Measurements from ENCODE around the gene SMAD5.

SMAD5 gene

DNA sequence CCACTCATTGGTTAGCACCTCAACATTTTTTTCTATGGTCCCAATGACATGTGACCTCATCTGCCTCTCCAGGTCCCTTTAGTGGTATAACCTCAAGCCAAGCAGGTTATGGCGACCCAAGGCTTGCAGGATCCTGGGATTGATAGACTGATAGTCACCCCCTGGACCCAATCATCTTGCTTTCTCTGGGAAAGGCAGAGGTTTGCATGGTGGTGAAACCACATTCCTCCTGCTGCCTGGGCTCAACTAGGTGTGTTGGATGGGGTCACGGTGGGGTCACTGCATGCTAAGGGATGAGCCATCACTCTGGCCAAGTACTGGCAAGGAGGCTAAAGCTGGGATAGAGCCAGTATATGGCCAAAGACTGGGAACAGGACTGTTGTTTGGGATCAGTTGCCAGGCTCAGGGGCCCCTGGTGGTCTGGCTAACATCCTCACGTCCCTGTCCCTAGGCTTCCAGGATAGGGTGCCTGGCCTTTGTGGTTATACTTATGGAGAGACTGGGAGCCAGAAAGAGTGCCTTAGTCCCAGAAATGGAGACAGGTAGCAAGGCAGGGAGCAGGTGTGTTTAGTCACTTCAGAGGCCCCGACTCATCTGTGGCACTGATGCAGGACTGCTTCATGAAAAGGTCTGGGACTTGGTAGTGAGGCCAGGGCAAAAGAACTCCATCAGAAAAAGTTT is 65.0 kb downstream of the SMAD5 start:
- DNase-seq (ENCODE audit: low read depth in 2 of 2) = no peak

DNA sequence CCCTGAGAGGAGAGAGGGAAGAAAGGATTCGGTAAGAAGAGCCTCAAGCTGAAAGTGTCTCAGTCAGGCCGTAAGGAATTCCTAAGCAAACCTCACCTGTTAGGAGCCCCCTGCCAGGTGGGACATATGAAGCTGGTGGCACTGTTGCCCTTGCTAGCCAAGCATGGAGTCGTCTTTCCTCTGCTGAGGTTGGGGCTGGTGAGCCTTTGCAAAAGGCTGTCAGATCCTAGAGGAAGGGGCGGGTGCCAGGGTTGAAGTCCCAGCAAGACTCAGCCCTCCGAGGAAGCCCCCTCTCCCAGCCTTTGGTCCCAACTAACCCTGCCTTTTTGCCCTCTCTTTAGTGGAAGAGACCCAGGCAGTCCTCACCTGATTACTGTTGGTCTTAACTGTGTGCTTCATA is 65.8 kb downstream of the SMAD5 start:
- DNase-seq (ENCODE audit: low read depth in 2 of 2) = no peak

DNA sequence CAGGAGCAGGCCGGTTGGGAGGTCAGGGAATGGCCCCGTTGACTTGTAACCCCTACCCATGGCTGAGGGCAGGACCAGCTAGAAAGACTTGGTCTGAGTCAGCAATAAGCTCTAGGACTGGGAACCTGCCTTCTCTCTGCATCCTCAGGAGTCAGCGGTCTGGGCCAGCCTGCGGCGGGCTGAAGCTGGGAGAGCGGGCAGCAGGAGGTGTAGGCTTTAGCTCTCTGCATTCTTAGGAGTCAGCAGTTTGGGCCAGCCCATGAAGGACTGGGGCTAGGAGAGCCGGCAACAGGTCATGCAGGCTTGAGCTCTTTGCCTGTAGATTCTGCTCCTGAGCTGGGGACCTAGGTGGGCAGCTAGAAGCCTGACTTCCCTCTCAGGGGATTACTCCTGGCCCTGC is 66.8 kb downstream of the SMAD5 start:
- no peak for DNase-seq (ENCODE audit: low read depth in 2 of 2)

DNA sequence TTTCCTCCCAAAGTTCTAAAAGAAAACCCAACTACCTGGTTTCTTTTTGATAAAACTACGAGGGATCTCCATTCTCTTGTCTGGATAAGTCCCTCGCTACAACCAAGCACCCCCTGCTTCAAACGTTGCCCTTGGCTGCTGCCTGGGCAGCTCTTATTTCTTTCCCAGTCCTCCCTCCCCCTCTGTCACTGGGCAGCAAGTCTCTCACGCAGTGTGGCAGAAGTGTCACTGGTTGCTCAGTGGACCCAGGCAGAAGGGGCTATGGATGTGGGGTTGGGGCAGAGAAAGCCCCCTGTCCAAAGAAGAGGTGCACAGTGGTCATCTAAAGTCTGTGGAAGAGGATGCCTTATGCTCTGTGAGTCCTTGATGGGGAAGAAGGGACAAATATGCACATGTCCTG is 67.5 kb downstream of the SMAD5 start:
- no peak for DNase-seq (ENCODE audit: low read depth in 2 of 2)

DNA sequence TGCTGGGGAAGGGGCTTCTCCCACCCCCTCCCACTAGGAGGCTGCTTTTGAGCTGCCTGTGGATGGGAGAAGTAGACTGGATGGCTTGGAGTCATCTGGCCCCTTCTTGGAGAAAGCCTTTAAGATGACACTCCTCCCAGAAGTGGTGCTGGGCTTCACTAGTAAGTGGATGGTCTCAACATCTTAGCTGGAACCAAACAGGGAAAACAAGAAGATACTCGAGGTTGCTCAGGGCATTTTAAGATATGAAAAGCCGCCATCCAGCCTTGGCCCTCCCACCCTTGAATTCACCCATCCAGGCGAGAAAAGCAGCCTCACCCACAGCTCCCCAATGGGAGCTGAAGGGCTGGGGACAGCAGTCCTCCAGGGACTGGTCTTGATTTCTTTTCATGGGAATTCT is 68.1 kb downstream of the SMAD5 start:
- DNase-seq (ENCODE audit: low read depth in 2 of 2) = no peak

DNA sequence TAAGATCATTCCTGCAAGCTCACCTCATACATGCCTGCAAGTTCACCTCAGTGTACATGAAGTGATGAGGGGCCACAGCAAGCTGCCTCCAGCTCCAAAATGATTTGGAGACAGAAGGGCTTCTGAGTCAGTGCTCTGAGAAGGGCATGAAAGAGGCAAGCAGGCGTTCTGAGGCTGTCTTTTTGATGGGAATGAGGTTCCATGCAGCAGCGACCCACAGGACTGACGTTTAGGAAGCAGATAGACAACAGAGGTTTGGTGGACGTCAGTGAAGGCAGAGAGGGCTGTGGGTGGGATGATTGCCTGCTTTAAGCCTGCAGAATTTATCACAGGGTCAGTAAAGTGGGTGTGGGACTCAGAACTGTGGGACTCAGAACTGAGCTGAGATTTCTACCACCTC is 69.2 kb downstream of the SMAD5 start:
- DNase-seq (ENCODE audit: low read depth in 2 of 2) = no peak

DNA sequence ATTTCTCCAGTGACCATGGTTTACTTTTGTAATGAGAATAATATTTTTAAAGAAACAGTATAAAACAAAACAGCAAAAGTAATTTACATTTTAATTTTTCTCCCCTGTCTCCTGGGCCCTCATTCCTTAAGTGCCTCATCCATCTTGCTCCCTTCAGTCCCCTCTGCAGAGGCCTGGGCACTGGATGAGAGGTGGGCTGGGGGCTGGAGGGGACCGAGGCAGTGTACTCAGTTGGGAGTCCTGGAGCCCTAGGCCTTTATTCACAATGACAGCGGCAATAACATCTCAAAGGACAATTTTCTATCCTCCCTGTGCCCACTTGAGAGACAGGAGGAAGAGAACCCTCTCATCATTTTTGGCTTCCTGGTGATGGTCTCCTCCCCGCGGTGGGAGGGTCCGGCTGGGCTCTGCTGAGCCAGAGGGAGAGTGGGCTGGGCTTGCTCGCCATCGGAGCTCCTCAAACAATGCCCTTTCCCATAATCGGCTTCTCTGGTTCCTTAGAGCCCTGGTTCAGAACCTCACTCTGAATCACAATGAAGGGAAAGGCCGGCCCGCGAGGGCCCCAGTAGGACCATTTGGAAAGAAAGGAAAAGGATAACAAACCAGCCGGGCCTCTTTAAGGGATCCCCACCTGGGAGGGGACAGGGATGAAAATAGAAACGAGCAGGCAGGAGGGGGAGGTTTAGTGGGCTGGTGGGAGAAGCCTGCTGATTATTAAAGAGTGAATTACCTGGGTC is 70.0 kb downstream of the SMAD5 start:
- DNase-seq (ENCODE audit: low read depth in 2 of 2) = no peak

DNA sequence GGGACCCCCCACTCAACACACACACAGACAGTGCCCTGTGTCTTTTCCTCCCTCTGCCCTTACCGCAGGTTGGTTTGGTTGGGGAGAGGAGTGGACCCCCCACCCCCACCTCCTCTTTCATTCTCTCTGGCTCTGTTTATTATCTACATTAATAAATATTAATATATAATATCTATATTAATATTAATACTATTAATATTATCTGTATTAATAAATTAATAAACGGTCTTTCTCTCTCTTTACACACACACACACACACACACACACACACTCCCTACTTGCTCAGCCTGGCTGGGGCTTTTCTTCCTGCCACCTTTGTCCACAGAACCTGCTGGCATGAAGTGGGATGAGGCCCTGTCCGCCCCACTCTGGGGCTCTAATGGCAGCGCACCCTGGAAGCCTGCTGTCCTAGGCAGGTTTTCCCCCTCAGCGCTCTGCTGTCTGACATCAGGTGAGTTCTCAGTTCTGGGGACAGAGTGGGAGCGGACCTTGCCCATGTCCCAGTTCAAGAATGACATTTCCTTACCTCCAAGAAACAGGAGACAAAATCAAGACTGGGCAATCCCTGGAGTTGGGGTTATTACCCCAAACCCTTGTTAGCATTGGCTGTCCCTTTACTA is 70.8 kb downstream of the SMAD5 start:
- no peak for DNase-seq (ENCODE audit: low read depth in 2 of 2)

DNA sequence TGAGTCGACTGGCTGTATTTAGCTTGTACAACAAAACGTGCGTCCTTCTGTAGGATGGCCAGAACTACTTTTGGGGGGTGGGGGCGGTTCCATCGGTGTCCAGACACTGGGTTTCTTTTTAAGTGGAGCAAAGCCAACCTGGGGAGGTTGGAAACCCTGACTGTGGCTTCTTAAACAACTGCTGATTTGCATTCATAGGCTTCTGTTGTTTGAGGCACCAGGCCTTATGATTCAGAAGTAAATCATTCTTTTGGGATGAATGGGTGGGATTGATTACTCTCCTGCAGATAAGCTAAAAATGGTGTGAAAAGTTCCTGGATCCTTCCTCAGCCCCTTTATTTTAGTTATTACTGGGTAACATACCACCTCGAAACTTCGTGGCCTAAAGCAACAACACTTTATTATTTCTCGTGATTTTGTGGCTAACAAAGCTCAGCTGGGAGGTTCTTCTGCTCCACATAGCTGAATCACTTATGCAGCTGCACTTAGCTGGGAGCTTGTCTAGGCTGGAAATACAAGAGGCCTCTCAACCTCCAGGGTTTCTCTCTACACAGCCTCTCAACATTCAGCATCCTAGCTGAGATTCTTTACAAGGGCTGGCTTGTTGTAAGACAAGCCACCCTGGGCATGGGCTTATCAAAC is 72.5 kb downstream of the SMAD5 start:
- DNase-seq (ENCODE audit: low read depth in 2 of 2) = no peak

DNA sequence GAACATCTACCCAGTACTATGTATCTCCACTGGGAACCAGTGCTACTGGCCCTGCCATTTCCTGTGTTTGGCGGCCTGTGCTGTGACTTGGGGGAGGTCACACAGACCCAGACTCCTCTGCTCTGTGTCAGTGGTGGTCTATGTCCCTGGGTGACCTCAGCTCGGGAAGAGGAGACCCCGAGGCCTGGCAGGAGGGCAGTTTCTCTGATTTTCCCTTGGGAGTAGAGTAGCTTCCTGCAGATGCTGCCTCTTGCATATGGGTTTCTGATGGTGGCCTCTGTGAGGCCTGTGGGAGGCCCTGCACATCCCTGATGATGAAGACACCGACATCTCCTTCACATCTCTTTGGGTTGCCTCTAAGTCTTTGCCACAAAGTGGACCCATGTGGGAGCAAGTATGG is 73.3 kb downstream of the SMAD5 start:
- DNase-seq (ENCODE audit: low read depth in 2 of 2) = no peak

DNA sequence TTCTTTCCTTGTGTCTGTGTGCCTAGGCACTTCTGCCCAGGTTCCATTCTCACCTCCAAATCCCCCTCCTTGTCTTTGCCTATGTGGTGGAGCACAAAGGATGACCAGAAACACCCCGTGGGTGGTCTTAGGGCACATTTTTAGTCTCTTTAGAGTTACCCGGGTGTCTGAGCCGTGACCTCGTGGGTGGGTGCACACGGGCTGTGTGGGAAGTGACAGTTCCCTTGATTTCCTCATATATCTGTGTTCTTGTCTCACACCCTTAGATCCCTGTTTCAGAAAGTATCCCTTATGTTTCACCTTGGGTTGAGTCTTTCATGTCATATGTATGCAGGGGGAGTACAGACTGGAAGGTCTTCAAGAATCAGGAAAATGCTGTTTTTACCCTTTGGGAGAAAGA is 73.7 kb downstream of the SMAD5 start:
- no peak for DNase-seq (ENCODE audit: low read depth in 2 of 2)

DNA sequence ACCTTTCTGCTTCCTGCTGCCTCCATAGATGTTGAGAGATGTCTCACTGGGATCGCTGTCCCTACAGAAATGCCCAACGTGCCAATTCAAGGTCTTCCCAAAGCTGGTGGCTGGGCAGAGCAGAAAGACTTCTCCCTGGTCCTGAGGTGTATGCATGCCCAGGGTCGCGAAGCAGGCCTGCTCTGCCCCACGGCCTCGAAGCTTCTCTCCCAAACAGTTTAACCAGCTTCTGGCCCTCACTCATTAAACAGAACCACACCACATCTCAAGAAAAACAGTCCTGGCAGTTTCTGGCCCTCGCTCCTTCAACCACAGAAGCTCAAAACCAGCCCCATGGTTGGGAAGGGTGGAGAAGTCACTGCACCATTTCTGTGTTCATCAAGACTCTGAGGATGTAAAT is 75.0 kb downstream of the SMAD5 start:
- DNase-seq (ENCODE audit: low read depth in 2 of 2) = no peak

DNA sequence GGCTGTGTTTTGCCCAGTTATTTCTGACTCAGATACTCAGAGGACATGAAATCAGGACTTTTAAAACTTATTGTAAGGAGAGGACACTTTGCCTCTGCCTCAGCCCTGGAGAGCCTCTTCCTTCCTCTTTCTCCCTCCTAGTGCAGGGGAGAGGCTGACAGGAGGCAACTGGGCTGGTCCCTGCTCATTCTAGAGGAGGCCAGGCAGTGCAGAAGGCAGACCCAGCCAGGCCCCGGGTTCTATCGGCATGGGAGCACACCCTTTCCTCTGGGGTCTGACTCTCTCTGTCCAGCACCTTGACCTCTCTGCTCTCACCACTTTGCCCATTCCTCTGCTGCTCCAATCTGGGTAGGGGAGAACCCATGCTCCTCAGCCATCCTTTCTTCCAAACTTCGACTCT is 76.3 kb downstream of the SMAD5 start:
- no peak for DNase-seq (ENCODE audit: low read depth in 2 of 2)

DNA sequence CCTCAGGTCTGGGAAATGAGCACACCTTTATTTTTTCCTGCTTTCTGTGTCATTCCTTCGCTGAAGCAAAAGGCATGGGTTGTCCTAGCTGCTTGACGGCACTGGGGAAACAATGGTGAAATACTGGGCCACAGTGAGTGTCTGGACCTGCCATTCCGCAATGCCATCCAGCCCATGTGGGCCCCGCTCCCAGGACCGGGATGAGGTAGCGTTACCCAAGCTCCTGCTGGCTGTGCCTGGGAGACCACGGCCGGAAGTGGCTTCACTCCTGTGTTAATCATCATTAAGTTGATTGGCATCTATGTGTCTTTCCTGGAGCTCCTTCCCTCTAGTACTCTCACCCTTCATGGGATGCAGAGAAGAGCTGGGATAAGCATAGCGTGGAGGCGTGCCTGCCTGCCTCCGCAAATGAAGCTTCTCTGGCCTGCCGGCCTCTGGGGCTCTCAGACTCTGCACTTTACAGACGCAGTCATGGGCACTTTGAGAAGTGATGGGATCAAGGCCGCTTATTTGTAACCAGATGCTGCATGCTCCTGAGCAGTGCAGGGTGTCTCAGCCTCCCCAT is 76.8 kb downstream of the SMAD5 start:
- no peak for DNase-seq (ENCODE audit: low read depth in 2 of 2)

DNA sequence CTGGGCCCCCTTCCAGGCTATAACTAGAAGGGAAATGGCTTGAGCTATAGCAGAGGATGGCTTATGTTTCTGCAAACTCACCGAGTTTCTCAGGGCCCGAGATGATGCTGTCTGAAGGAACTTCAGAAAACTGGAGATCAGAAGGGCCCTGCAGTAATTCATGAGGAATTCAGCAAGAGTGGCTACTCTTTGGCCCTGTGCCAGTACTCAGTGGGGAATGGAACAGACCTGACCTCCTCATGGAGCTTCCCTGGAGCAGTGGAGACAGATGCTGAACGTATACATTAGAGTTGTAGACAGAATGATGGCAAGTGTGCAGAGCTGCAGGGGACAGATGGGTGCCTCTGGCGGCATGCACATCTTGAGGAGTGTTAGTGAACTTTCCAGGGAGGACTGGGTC is 77.6 kb downstream of the SMAD5 start:
- no peak for DNase-seq (ENCODE audit: low read depth in 2 of 2)

DNA sequence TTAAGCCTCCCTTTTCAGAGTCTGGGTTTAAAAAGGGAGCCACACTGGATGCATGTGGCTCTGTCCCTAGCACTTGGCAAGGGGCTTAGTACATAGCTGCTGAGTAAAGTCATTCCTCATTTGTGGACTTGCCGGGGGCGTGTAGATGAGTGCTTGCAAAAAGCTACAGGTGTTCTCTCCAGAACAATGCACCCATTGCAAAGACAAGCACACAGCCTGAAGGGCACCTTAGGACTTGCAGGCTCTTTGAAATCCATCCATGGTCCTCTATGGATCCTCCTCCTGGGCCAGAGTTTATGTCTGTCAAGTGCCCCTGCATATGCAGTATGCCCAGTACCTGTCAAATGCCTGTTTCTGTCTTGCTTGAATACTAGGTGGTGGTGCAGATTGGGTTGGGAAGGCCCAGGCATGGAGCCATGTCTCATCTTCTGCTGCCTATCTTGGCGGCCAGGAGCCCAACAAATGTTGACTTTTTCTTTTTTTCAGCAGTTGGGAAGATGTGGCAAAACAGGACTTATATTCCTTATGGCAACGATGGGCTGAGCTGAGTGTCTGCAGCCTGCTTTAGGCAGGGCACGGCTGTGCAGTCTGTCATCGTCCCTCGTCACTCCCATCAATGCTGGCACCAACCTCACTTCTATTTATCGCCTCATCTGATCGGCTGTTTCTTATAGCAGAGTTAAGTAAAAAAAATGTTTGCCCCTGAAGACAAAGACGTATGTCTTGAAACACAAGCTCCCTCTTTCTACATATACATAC is 78.8 kb downstream of the SMAD5 start:
- no peak for DNase-seq (ENCODE audit: low read depth in 2 of 2)

DNA sequence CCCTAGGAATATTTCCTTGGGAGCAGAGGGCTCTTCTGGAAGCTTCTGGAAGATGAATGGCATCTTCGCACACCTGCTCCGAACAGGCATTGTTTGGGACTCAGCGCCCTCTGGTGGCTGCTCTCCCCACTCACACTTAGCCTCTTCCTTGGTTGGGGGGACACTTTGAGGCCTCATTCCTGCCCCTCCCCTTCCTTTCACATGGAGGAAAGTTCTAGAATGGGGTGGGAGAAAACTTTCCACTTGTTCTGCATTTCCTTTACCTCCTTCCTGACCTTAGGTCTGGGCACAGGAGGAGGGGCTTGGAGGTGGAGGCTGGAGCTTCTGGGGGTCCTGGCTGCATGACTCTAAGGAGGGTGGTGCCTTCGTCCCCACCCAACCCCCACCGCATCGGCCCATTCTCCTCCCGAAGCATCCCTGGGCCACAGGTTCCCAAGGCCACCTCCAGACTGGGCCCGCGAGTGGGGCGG is 79.6 kb downstream of the SMAD5 start:
- DNase-seq (ENCODE audit: low read depth in 2 of 2) = peak; percentile 17 to 27

DNA sequence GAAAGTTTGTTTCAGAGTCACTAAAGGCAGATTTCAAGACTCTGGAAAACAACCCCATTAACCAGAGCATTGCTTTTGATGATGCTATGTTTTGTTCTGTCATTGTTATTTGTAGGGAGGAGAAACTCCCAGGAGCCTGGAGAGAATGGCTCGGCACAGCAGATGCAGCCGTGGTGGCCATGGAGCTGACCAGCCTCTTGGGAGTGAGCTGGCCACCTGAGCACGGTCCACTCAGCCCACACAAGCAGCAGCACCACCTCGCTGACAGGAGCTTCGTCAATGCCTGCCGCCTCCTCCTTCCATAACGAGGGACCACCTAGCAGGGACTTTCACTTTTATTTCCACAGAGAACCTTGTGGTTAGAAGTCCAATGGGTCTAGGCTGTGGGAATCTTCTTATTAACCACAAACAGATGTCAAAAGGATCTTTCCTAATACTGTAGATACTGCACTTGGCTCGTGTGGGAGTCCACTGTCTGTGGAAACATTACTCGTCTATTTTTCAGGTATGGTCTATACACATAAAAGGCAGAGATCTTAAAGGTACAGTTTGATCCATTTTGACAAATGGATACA is 81.4 kb downstream of the SMAD5 start:
- DNase-seq (ENCODE audit: low read depth in 2 of 2) = no peak

DNA sequence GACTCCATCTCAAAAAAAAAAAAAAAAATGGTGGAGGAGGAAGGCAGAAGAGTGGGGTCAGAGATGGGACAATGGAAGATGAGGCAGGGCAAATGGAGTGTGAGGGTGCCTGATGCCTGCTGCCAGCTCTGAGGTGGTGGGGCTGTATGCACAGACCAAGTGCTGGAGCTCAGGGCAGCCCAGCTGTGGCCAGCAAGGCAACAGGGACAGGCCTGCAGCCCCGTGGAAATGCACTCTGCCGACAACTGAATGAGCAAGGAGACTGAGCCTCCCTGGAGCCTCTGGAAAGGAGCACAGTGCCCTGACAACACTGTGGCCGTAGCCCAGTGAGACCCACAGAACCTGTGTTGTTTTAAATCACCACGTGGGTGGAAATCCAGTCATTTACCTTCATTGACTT is 83.2 kb downstream of the SMAD5 start:
- DNase-seq (ENCODE audit: low read depth in 2 of 2) = no peak

DNA sequence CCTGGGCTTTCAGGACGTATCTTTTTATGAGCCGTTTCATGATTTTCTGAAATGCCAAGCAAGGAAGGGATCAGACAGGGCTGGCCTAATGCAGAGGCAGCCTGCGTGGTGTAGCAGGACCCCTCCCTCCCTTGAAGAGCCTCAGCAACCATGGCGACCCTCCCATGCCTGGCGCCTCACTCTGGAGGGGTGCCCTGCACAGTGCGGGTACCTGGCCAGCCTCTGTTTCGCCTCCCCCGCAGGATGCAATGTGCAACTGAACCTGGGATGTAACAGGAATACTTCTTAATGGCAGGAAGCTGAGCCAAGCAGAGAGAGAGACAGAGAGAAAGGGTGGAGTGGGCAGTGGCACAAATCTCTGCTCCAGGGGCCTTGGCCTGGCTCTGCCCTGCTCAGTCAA is 83.6 kb downstream of the SMAD5 start:
- DNase-seq (ENCODE audit: low read depth in 2 of 2) = no peak

DNA sequence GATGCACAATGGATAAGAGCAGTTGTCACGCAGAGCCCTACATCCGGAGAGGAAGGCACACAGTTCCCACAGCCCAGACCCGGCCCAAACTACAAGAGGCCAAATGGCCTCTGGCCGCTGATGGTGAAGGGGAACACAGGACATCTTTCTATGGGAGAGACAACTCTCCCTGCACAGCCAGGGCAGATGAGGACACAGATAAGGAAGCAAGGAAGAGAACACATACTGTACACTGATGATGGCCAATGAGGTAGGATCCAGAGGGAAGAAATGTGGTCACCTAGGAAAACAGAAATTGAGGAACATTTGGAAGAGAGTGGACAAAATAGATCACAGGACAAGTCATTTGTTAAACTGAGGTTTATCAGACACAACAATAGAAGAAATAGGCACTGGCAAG is 88.7 kb downstream of the SMAD5 start:
- DNase-seq (ENCODE audit: low read depth in 2 of 2) = no peak
